Measurements from ENCODE around the gene CCSAP.

CCSAP gene

DNA sequence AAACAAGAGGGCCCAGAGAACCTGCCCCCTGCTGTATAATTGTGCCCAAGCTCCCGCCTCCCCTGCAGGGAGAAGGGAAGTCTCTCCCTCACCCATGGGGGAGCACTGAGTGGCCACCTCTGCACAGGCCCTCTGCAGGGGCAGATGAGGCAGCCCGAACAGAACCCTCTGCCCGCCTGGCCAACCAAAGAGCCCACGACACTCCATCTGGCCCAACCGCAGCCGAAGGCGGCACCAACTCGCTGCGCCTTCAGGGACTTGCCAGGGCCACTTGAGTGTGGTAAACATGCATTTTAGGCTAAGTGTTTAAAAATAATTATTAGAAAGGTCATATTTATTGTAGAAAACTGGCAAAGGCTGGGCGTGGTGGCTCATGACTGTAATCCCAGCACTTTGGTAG, 34.6 kb upstream of the CCSAP start:
- TF ChIP-seq ZNF8 (CRISPR knock-in tag; IDR thresholded peaks at IDR 0.05) (no peak), RARB (CRISPR knock-in tag; IDR thresholded peaks at IDR 0.05) (no peak), ISL1 (CRISPR knock-in tag; IDR thresholded peaks at IDR 0.05) (no peak), ZFP3 (CRISPR knock-in tag; IDR thresholded peaks at IDR 0.05) (no peak), ARNTL (CRISPR knock-in tag; IDR thresholded peaks at IDR 0.05; ENCODE audit: borderline replicate concordance, low read depth) (no peak), ZC3H10 (CRISPR knock-in tag; IDR thresholded peaks at IDR 0.05) (no peak), OSR1 (CRISPR knock-in tag; IDR thresholded peaks at IDR 0.05) (no peak), SNAI2 (CRISPR knock-in tag; IDR thresholded peaks at IDR 0.05) (no peak), GLIS3 (CRISPR knock-in tag; IDR thresholded peaks at IDR 0.05) (no peak), BACH2 (CRISPR knock-in tag; IDR thresholded peaks at IDR 0.05; ENCODE audit: borderline replicate concordance) (no peak)
- TF ChIP-seq, protein P1, sequence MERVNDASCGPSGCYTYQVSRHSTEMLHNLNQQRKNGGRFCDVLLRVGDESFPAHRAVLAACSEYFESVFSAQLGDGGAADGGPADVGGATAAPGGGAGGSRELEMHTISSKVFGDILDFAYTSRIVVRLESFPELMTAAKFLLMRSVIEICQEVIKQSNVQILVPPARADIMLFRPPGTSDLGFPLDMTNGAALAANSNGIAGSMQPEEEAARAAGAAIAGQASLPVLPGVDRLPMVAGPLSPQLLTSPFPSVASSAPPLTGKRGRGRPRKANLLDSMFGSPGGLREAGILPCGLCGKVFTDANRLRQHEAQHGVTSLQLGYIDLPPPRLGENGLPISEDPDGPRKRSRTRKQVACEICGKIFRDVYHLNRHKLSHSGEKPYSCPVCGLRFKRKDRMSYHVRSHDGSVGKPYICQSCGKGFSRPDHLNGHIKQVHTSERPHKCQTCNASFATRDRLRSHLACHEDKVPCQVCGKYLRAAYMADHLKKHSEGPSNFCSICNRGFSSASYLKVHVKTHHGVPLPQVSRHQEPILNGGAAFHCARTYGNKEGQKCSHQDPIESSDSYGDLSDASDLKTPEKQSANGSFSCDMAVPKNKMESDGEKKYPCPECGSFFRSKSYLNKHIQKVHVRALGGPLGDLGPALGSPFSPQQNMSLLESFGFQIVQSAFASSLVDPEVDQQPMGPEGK (CRISPR knock-in tag; IDR thresholded peaks at IDR 0.05; ENCODE audit: borderline replicate concordance): no peak
- ATAC-seq: no peak

DNA sequence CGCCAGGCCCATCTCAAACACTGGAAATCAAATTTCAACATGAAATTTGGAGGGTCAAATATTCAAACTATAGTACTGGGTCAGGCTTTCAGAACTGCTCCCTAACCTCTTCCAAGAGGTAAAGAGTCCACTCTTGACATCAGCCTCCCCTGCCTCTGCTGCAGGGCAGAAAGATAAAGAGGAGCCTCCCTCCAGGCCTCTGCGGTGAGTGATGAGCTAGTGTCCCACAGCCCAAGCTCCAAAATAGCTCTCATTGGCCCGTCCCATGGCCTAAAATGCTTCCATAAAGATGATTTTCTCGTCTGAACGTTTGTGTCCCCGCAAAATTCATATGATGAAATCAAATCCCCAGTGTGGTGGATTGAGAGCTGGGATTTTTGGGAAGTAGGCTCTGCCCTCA, 33.7 kb upstream of the CCSAP start:
- no peak for TF ChIP-seq ZC3H10 (CRISPR knock-in tag; IDR thresholded peaks at IDR 0.05)
- no peak for TF ChIP-seq GLIS3 (CRISPR knock-in tag; IDR thresholded peaks at IDR 0.05)
- ATAC-seq: no peak

DNA sequence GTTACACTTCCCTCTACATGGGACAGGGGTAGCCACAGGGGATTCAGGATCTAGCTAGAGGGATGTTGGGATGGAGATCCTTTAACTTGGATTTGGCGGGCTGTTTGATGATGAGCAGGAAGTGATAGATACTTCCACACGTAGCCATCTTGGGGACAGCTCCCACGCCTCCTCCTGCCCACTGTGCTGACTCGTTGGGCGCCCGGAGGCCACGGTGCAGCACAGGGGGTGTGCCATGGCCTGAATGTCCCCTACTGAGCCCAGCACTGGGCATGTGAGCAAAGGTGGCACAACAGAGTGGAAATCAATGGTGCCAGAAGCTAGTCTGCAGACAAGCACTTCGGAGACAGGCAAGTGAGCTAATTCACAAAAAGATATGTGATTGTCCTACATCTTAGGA, 31.6 kb upstream of the CCSAP start:
- ATAC-seq: no peak
- TF ChIP-seq BACH2 (CRISPR knock-in tag; IDR thresholded peaks at IDR 0.05; ENCODE audit: borderline replicate concordance): no peak
- no peak for TF ChIP-seq GLIS3 (CRISPR knock-in tag; IDR thresholded peaks at IDR 0.05)

DNA sequence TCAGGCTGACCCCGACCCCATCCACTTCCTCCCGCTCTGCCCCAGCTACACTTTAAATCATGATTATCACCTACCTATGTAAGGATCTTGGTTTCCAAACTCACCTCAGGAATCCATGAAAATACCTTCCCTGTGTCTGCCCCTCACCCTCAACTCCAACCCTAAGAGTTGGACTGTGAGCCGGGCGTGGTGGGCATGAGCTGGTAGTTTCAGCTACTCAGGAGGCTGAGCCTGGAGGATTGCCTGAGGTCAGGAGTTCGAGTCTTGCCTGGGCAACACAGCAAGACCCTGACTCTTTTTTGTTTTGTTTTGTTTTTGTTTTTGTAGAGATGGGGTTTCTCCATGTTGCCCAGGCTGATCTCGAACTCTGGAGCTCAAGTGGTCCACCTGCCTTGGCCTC, 30.5 kb upstream of the CCSAP start:
- no peak for TF ChIP-seq ZC3H10 (CRISPR knock-in tag; IDR thresholded peaks at IDR 0.05)
- TF ChIP-seq ZFP30 (CRISPR knock-in tag; IDR thresholded peaks at IDR 0.05): no peak
- TF ChIP-seq ZFP3 (CRISPR knock-in tag; IDR thresholded peaks at IDR 0.05): no peak
- TF ChIP-seq ARNTL (CRISPR knock-in tag; IDR thresholded peaks at IDR 0.05; ENCODE audit: borderline replicate concordance, low read depth): no peak
- no peak for TF ChIP-seq TCF4 (CRISPR knock-in tag; IDR thresholded peaks at IDR 0.05; ENCODE audit: borderline replicate concordance)
- TF ChIP-seq, protein P1 (CRISPR knock-in tag; IDR thresholded peaks at IDR 0.05; ENCODE audit: borderline replicate concordance): no peak
- TF ChIP-seq, protein P2, sequence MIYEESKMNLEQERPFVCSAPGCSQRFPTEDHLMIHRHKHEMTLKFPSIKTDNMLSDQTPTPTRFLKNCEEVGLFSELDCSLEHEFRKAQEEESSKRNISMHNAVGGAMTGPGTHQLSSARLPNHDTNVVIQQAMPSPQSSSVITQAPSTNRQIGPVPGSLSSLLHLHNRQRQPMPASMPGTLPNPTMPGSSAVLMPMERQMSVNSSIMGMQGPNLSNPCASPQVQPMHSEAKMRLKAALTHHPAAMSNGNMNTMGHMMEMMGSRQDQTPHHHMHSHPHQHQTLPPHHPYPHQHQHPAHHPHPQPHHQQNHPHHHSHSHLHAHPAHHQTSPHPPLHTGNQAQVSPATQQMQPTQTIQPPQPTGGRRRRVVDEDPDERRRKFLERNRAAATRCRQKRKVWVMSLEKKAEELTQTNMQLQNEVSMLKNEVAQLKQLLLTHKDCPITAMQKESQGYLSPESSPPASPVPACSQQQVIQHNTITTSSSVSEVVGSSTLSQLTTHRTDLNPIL (CRISPR knock-in tag; IDR thresholded peaks at IDR 0.05; ENCODE audit: low read depth): no peak
- no peak for TF ChIP-seq ESRRG (CRISPR knock-in tag; IDR thresholded peaks at IDR 0.05)
- no peak for TF ChIP-seq GLIS3 (CRISPR knock-in tag; IDR thresholded peaks at IDR 0.05)
- ATAC-seq: no peak

DNA sequence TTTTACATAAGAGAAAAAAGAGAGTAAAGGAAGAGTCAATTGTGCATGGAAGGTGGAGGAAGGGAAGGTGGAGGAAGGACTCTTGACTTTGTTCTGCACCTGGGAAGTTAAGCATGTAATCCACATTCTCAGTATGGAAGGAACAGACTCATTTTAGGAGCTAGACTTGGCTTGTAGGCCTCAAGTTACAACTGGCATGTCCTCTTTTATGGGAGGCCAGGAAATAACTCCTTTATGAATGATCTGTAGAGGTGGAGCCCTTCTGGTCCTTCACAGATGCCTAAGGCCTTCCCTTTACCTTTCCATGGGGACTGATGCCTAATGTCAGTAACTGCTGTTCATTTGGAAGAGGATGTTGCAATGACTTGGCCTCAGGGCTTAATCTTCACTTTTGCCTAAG, 29.4 kb upstream of the CCSAP start:
- no peak for ATAC-seq
- TF ChIP-seq SNAI2 (CRISPR knock-in tag; IDR thresholded peaks at IDR 0.05) (no peak), OSR1 (CRISPR knock-in tag; IDR thresholded peaks at IDR 0.05) (no peak), BACH2 (CRISPR knock-in tag; IDR thresholded peaks at IDR 0.05; ENCODE audit: borderline replicate concordance) (no peak), TCF4 (CRISPR knock-in tag; IDR thresholded peaks at IDR 0.05; ENCODE audit: borderline replicate concordance) (no peak), ARNTL (CRISPR knock-in tag; IDR thresholded peaks at IDR 0.05; ENCODE audit: borderline replicate concordance, low read depth) (no peak), ESRRG (CRISPR knock-in tag; IDR thresholded peaks at IDR 0.05) (no peak), ZNF70 (CRISPR knock-in tag; IDR thresholded peaks at IDR 0.05) (no peak), ZNF8 (CRISPR knock-in tag; IDR thresholded peaks at IDR 0.05) (no peak), PPARA (CRISPR knock-in tag; IDR thresholded peaks at IDR 0.05; ENCODE audit: borderline replicate concordance) (no peak), ZC3H10 (CRISPR knock-in tag; IDR thresholded peaks at IDR 0.05) (no peak), ZFP3 (CRISPR knock-in tag; IDR thresholded peaks at IDR 0.05) (no peak), GLIS3 (CRISPR knock-in tag; IDR thresholded peaks at IDR 0.05) (no peak)
- TF ChIP-seq, protein P3, sequence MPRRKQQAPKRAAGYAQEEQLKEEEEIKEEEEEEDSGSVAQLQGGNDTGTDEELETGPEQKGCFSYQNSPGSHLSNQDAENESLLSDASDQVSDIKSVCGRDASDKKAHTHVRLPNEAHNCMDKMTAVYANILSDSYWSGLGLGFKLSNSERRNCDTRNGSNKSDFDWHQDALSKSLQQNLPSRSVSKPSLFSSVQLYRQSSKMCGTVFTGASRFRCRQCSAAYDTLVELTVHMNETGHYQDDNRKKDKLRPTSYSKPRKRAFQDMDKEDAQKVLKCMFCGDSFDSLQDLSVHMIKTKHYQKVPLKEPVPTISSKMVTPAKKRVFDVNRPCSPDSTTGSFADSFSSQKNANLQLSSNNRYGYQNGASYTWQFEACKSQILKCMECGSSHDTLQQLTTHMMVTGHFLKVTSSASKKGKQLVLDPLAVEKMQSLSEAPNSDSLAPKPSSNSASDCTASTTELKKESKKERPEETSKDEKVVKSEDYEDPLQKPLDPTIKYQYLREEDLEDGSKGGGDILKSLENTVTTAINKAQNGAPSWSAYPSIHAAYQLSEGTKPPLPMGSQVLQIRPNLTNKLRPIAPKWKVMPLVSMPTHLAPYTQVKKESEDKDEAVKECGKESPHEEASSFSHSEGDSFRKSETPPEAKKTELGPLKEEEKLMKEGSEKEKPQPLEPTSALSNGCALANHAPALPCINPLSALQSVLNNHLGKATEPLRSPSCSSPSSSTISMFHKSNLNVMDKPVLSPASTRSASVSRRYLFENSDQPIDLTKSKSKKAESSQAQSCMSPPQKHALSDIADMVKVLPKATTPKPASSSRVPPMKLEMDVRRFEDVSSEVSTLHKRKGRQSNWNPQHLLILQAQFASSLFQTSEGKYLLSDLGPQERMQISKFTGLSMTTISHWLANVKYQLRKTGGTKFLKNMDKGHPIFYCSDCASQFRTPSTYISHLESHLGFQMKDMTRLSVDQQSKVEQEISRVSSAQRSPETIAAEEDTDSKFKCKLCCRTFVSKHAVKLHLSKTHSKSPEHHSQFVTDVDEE (CRISPR knock-in tag; IDR thresholded peaks at IDR 0.05): no peak
- TF ChIP-seq, protein P2 (CRISPR knock-in tag; IDR thresholded peaks at IDR 0.05; ENCODE audit: low read depth): no peak
- TF ChIP-seq, protein P4, sequence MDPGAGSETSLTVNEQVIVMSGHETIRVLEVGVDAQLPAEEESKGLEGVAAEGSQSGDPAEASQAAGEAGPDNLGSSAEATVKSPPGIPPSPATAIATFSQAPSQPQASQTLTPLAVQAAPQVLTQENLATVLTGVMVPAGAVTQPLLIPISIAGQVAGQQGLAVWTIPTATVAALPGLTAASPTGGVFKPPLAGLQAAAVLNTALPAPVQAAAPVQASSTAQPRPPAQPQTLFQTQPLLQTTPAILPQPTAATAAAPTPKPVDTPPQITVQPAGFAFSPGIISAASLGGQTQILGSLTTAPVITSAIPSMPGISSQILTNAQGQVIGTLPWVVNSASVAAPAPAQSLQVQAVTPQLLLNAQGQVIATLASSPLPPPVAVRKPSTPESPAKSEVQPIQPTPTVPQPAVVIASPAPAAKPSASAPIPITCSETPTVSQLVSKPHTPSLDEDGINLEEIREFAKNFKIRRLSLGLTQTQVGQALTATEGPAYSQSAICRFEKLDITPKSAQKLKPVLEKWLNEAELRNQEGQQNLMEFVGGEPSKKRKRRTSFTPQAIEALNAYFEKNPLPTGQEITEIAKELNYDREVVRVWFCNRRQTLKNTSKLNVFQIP (CRISPR knock-in tag; IDR thresholded peaks at IDR 0.05; ENCODE audit: borderline replicate concordance, low read depth): no peak

Measured in SK-N-SH treated with all-trans-retinoic acid at 6 μM for 48 hours (cell line).